ENCODE measurements around the gene SLC36A2.
"Not testable (repeated sequence)": the region's sequence is repeated elsewhere in the genome, so short reads cannot be mapped to it uniquely, and the experiment has no call there.

The SLC36A2 gene

GRCh38 chr5:151320481-151320880 is 26.9 kb downstream of the SLC36A2 start:
- DNase-seq, result no peak

GRCh38 chr5:151318850-151319732 is 28.3 kb downstream of the SLC36A2 start:
- DNase-seq, result no peak

GRCh38 chr5:151317871-151318270 is 29.5 kb downstream of the SLC36A2 start:
- no peak for DNase-seq

- peak; percentile 36 for DNase-seq
Measured at GRCh38 chr5:151315998-151316597, 31.3 kb downstream of the SLC36A2 start.

- no peak for DNase-seq
Measured at GRCh38 chr5:151313357-151313756, 34.0 kb downstream of the SLC36A2 start.

GRCh38 chr5:151312756-151313324 is 34.5 kb downstream of the SLC36A2 start:
- DNase-seq, result no peak

GRCh38 chr5:151310932-151311331 is 36.4 kb downstream of the SLC36A2 start:
- DNase-seq, result no peak

- DNase-seq, result not testable (repeated sequence)
Measured at GRCh38 chr5:151309821-151310220, 37.5 kb downstream of the SLC36A2 start.

GRCh38 chr5:151309266-151309665 is 38.1 kb downstream of the SLC36A2 start:
- not testable (repeated sequence) for DNase-seq

- DNase-seq, result no peak
Measured at GRCh38 chr5:151303666-151304065, 43.7 kb downstream of the SLC36A2 start, which contains the start of gene SLC36A3. Gene SLC36A3, minus strand, starts transcription at chr5:151303766. Its CDS starts 412 bp downstream, at chr5:151303354.

- DNase-seq, result no peak
Measured at GRCh38 chr5:151298063-151298855, 49.1 kb downstream of the SLC36A2 start.

- no peak for DNase-seq
Measured at GRCh38 chr5:151296974-151297373, 50.4 kb downstream of the SLC36A2 start.

GRCh38 chr5:151296478-151296830 is 50.9 kb downstream of the SLC36A2 start:
- no peak for DNase-seq

GRCh38 chr5:151295791-151296477 is 51.4 kb downstream of the SLC36A2 start:
- no peak for DNase-seq

- DNase-seq, result no peak
Measured at GRCh38 chr5:151295138-151295537, 52.2 kb downstream of the SLC36A2 start.

- DNase-seq, result no peak
Measured at GRCh38 chr5:151293624-151294023, 53.7 kb downstream of the SLC36A2 start.

- DNase-seq, result no peak
Measured at GRCh38 chr5:151288180-151288579, 59.2 kb downstream of the SLC36A2 start.

GRCh38 chr5:151286246-151286645 is 61.1 kb downstream of the SLC36A2 start:
- DNase-seq, result no peak

- no peak for DNase-seq
Measured at GRCh38 chr5:151285683-151286082, 61.7 kb downstream of the SLC36A2 start.

GRCh38 chr5:151284392-151284967 is 62.9 kb downstream of the SLC36A2 start:
- no peak for DNase-seq

GRCh38 chr5:151283120-151283825 is 64.1 kb downstream of the SLC36A2 start:
- DNase-seq, result no peak
